HUDEP-2 (cell line): ENCODE measurements around the gene LRRC30.
"Not testable (repeated sequence)": the region's sequence is repeated elsewhere in the genome, so short reads cannot be mapped to it uniquely, and the experiment has no call there.

ENCODE experiments used
- DNase-seq, 76 experiments: peaks; one replicate each; lab custom pipeline; 2025; ENCODE audit not compliant: unreplicated experiment in 76 of 76; lab: John Stamatoyannopoulos, UW

LRRC30 gene

GRCh38 chr18:7230626-7231349, at the start of gene LRRC30:
Gene LRRC30, plus strand, starts transcription at chr18:7231089. Its CDS starts 50 bp downstream, at chr18:7231139.
- DNase-seq, result no peak

- DNase-seq, result no peak
Measured at GRCh38 chr18:7185701-7186100, 45.2 kb upstream of the LRRC30 start.

DNA sequence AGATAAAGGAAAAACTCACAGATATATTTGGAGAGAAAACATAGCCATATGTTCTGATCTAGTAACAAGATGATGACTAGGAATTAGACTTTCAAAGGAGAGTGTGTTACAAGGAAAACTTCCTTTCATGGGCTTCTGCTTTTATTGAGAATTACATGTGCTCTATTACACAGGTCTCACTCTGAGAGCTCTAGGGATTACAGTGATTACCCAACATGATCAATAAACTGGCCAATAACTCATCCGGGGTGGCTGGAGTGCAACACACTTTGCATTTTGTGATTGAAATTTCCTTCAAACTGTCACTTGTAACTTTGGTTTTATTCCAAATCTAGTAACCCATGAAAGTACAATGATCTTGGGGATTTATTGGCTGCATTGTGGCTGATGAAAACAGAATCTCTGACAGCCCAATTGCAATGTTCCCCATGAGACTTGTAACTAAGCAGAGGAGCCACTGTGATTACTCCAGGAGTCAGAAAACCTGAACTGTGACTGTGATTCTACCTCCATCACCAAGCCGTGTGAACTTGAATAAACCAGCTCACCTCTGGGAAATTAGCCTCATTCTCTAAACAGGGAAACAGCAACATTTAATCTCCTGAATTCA, 40.2 kb upstream of the LRRC30 start:
- no peak for DNase-seq

DNA sequence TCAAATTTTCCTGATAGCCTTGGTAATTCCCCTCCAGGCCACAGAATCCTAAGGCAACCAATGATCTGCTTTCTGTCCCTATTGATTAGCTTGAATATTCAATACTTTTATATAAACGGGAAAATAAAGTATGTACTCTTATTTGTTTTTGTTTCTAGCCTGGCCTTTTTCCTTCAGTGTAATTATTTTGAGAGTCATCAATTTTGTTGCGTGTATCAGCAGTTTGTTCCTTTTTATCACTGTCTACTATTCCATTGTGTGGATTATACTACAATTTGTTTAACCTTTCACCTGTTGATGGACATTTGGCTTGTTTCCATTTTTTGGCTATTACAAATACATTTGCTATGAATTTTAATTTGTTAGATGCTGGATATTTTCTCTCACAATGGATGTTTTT, 39.2 kb upstream of the LRRC30 start:
- no peak for DNase-seq

GRCh38 chr18:7195266-7195665, 35.6 kb upstream of the LRRC30 start:
- no peak for DNase-seq

- DNase-seq, result peak in 1 of 76 experiments; percentile 0
Measured at GRCh38 chr18:7196421-7196820, 34.5 kb upstream of the LRRC30 start.

DNA sequence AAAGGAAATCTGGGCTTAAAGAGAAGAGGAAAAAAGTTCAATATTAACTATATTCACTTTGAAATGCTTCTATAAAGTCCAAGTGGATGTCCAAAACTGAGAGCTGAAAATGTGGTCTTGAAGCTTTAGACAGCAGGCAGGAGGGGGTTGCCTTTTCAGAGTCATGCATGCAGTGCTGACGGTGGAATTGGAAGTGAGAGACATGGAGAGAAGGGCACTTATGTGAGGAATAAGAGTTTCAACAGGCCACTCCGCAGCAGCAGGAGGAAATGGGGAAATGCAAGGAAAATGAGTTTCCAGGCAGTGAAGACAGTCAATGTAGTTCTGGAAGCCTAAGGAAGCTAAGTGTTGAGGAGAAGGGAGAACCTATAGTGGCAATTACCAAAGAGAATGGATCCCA, 33.0 kb upstream of the LRRC30 start:
- no peak for DNase-seq

GRCh38 chr18:7198326-7198725, 32.6 kb upstream of the LRRC30 start:
- DNase-seq, result no peak

- DNase-seq, result no peak
Measured at GRCh38 chr18:7201096-7201495, 29.8 kb upstream of the LRRC30 start.

GRCh38 chr18:7202169-7202568, 28.7 kb upstream of the LRRC30 start:
- DNase-seq, result no peak

GRCh38 chr18:7203601-7204000, 27.3 kb upstream of the LRRC30 start:
- DNase-seq, result not testable (repeated sequence)

DNA sequence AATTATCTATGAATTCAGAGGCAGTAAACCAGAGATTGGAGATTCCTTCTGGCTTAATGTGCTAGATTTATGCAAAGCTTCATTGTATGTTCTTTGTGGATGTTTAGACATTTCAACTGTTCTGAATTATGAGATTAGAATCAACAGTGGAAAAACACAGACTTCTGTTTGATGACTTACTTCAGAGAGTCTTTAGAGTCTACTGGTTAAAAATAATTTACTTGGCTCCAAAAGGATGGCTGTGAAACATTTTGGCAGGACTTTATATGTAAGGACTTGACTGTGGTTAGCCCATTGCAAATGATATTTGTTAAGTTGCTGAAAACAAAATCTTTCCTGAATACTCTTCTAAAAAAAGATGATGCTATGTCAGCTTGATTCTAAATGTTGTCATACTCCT, 25.5 kb upstream of the LRRC30 start:
- no peak for DNase-seq

DNA sequence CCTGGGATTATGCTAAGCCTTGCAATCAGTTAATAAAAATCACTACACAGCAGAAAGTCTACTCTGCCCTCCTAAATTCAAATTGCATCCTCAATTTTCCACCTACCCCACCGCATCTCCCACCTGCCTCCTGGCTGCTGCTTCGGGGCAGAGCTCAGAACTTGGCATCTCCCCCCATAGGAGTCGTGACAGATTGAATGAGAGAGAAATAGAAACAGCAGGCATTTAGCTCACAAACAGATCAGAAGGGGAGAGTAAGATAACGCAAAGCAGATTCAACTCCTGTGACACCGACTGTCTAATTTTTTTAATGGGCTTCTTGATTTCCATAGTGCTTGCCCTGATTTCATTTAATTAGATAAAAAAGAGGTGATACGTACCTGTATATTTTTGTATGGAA, 24.7 kb upstream of the LRRC30 start:
- no peak for DNase-seq

- DNase-seq, result no peak
Measured at GRCh38 chr18:7207366-7207915, 23.4 kb upstream of the LRRC30 start.

DNA sequence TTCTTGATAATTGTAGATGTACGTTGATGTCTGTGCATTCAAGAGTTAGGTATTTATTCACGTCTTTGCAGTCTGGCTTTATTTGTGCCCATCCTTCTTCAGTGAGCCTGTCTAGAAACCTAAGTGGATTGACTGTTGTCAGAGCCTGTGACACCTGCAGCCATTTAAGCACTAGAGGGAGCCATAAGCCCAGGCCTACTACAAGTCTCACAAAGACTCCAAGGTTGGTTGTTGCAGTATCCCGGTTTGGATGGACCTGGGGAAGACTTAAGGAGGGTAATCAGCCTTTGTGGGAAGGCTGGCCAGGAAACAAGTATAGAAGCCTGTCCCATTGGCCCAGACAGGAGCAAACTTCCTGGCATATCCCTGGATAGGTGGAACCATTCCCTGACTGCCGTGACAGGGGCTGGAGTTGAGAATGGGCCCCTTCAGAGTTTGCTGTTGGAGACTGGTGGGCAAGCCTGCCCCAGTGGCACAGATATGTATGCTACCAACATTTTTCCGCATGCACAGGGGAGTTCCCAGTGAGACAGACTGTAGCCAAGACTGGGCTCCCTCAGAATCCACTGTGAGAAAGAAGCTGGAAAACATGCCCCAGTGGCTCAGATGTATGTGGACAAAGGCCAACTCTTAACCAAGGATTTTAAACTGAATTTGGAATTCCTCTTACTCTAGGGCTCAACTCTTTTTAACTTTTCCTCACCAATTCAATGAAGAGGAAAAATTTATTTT, 9.3 kb upstream of the LRRC30 start:
- peak in 21 of 76 experiments; percentile 0 to 58 (median 5) for DNase-seq

DNA sequence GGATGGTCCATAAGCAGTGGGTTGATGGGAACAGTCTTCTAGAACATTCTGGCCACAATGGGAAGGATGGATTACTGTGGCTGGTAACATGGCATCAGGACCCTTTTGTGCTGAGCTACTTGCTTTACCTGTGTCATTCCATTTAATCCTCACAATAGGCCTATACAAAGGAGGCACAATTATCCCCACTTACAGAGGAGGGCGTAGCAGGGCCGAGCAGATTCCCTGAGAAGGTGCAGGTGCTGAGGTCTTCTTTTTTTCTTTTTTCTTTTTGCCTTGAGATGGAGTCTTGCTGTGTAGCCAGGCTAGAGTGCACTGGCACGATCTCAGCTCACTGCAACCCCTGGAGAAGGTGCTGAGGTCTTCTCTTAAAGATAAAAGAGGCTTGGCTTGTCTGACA, 6.7 kb upstream of the LRRC30 start:
- no peak for DNase-seq

GRCh38 chr18:7232218-7232617, 1.3 kb downstream of the LRRC30 start:
- no peak for DNase-seq

DNA sequence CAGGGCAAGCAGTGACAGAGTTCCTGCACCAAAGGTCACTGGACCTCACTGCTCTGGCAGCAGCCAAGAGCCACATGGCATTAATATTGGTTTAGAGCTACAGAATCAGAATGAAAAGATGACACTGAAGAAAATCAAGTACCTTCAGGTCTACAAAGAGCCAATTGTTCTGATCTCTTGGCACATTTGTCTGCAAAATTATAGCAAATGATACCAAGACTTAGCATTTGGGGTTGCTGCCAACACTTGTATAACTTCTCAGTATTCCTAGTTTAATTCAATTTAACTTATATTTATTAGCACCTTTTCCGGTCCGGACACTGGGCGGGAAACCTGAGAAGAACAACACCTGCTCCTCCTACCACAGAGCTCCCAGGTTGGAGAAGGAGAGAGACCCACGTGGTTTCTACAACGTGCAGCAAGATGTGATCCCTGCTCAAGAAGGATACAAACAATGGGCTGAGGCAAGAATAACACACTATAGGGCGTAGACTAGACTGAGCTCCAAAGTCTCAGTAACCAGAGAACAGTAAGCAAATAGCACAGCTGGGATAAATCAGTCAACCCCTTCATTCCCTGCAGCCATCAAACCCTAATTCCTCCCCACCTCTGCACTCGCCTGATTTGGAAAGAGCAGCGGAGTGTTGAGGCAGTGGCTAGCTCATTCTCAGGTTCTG, 2.4 kb downstream of the LRRC30 start:
- DNase-seq, result no peak

DNA sequence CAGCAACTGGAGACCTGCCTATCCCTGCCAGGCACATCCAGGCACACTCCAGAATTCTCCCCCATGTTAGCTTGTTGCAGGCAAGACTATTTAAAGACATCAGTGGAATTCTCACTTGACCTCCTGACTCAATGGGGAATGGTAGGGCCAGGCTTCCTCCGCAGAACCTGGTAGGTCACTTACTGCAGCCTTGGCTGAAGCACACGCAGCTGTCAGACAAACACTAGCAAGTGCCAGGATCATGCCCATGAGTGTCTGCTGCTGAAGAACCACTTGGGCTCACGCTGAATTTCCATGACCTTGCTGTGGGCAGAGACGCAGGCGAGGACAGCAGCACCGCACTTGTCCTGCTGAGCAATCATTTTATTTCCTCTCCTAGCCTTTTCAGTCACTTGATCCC, 3.2 kb downstream of the LRRC30 start:
- no peak for DNase-seq

- DNase-seq, result no peak
Measured at GRCh38 chr18:7234956-7235355, 4.1 kb downstream of the LRRC30 start.

DNA sequence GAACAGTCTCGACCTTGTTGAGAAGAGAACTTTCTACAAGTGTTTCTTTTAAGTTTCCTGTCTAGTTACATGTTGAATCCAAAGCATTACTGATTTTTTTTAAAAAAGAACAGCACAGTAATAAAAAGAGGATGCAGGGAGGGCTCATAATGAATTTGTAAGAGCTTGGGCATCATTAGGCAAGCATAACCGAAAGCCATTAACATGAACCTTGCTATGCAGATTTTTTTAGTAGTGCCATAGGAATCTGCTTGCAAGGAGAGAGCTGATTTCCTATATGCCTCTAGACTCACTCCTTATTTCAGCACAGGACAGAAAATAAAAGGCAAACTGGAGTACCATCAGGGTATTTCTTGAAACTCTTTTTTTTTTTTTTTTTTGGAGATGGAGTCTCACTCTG, 5.2 kb downstream of the LRRC30 start:
- DNase-seq, result no peak
